Adipocyte (in vitro differentiated cells): ENCODE data around the gene TERT.
"Not testable (repeated sequence)": the region's sequence is repeated elsewhere in the genome, so short reads cannot be mapped to it uniquely, and the experiment has no call there.

Source experiments
- DNase-seq: peaks from one replicate; pipeline ENCODE4 v3.0.0-alpha.2; 2015; ENCODE audit warnings: low read depth
- H3K27me3 ChIP-seq: replicated peaks from 2 replicates; pipeline ENCODE4 v1.7.0; 2013; ENCODE audit warnings: mild to moderate bottlenecking, low read length, moderate library complexity; ENCODE audit not compliant: control insufficient read depth, insufficient read depth
- H3K36me3 ChIP-seq: 2 replicates; pipeline ENCODE4 v1.7.0; 2013; ENCODE audit warnings: low read length, mild to moderate bottlenecking, moderate library complexity; ENCODE audit not compliant: control insufficient read depth, insufficient read depth, severe bottlenecking
- H3K4me1 ChIP-seq: 2 replicates; pipeline ENCODE4 v1.7.0; 2013; ENCODE audit warnings: mild to moderate bottlenecking, low read length, moderate library complexity; ENCODE audit not compliant: control insufficient read depth, insufficient read depth
- H3K4me3 ChIP-seq: 2 replicates; pipeline ENCODE4 v1.7.0; 2013; ENCODE audit warnings: mild to moderate bottlenecking, low read length, moderate library complexity
- H3K9ac ChIP-seq: 2 replicates; pipeline ENCODE4 v1.7.0; 2013; ENCODE audit warnings: mild to moderate bottlenecking, low read length, moderate library complexity
- H3K9me3 ChIP-seq: 2 replicates; pipeline ENCODE4 v1.7.0; 2013; ENCODE audit warnings: mild to moderate bottlenecking, low read length, moderate library complexity; ENCODE audit not compliant: control insufficient read depth

TERT gene

GRCh38 chr5:1279443-1280151 lies 15.3 kb downstream of the TERT start:
- Histone ChIP-seq H3K4me1 (no peaks in the 10 kb centered on the region), H3K9ac (no peak overlapping the region), H3K4me3 (no peak overlapping the region), H3K9me3 (no peaks in the 10 kb centered on the region), H3K36me3 (no peaks in the 10 kb centered on the region), H3K27me3 (no peaks in the 10 kb centered on the region)
- no peak for DNase-seq

GRCh38 chr5:1278656-1279442 lies 16.0 kb downstream of the TERT start:
- DNase-seq = no peak
- Histone ChIP-seq H3K4me3 (no peak overlapping the region), H3K27me3 (no peaks in the 10 kb centered on the region), H3K36me3 (no peaks in the 10 kb centered on the region), H3K9ac (no peak overlapping the region), H3K4me1 (no peaks in the 10 kb centered on the region), H3K9me3 (no peaks in the 10 kb centered on the region)

GRCh38 chr5:1278216-1278615 lies 16.7 kb downstream of the TERT start:
- H3K27me3 ChIP-seq = no peaks in the 10 kb centered on the region
- no peaks in the 10 kb centered on the region for H3K36me3 ChIP-seq
- H3K9ac ChIP-seq = no peak overlapping the region
- no peak for DNase-seq
- H3K4me1 ChIP-seq = no peaks in the 10 kb centered on the region
- H3K9me3 ChIP-seq = no peaks in the 10 kb centered on the region
- H3K4me3 ChIP-seq = no peak overlapping the region

- DNase-seq = no peak
- H3K36me3 ChIP-seq = no peaks in the 10 kb centered on the region
Measured at GRCh38 chr5:1277781-1278180, 17.1 kb downstream of the TERT start.

GRCh38 chr5:1277331-1277730 lies 17.5 kb downstream of the TERT start:
- DNase-seq = no peak
- Histone ChIP-seq H3K9me3 (no peaks in the 10 kb centered on the region), H3K4me1 (no peaks in the 10 kb centered on the region), H3K4me3 (no peak overlapping the region), H3K36me3 (no peaks in the 10 kb centered on the region), H3K27me3 (no peaks in the 10 kb centered on the region), H3K9ac (no peak overlapping the region)

More at GRCh38 chr5:1277781-1278180, 17.1 kb downstream of the TERT start:
- no peaks in the 10 kb centered on the region for H3K9me3 ChIP-seq
- H3K4me3 ChIP-seq = no peak overlapping the region
- H3K4me1 ChIP-seq = no peaks in the 10 kb centered on the region
- H3K27me3 ChIP-seq = no peaks in the 10 kb centered on the region
- no peak overlapping the region for H3K9ac ChIP-seq

- no peak overlapping the region for H3K4me3 ChIP-seq
- no peak overlapping the region for H3K9ac ChIP-seq
- H3K36me3 ChIP-seq = no peaks in the 10 kb centered on the region
- no peak for DNase-seq
- H3K9me3 ChIP-seq = no peaks in the 10 kb centered on the region
- no peaks in the 10 kb centered on the region for H3K27me3 ChIP-seq
- H3K4me1 ChIP-seq = no peaks in the 10 kb centered on the region
Measured at GRCh38 chr5:1276930-1277329, 17.9 kb downstream of the TERT start.

- not testable (repeated sequence) for H3K9ac ChIP-seq, H3K4me1 ChIP-seq, H3K4me3 ChIP-seq, H3K36me3 ChIP-seq, DNase-seq, H3K9me3 ChIP-seq, H3K27me3 ChIP-seq
Measured at GRCh38 chr5:1275397-1276391, 19.2 kb downstream of the TERT start.

- Histone ChIP-seq H3K27me3 (no peaks in the 10 kb centered on the region), H3K36me3 (no peaks in the 10 kb centered on the region), H3K4me1 (no peaks in the 10 kb centered on the region), H3K9me3 (no peaks in the 10 kb centered on the region), H3K9ac (no peak overlapping the region), H3K4me3 (no peak overlapping the region)
- no peak for DNase-seq
Measured at GRCh38 chr5:1274471-1274870, 20.4 kb downstream of the TERT start.

GRCh38 chr5:1273745-1274144 lies 21.1 kb downstream of the TERT start:
- Histone ChIP-seq H3K4me1 (no peaks in the 10 kb centered on the region), H3K36me3 (no peaks in the 10 kb centered on the region), H3K27me3 (no peaks in the 10 kb centered on the region), H3K9me3 (no peaks in the 10 kb centered on the region), H3K9ac (no peak overlapping the region), H3K4me3 (no peak overlapping the region)
- no peak for DNase-seq

GRCh38 chr5:1272201-1272600 lies 22.7 kb downstream of the TERT start:
- Histone ChIP-seq H3K9me3 (no peaks in the 10 kb centered on the region), H3K9ac (no peak overlapping the region), H3K36me3 (no peaks in the 10 kb centered on the region), H3K4me3 (no peak overlapping the region), H3K4me1 (no peaks in the 10 kb centered on the region), H3K27me3 (no peaks in the 10 kb centered on the region)
- DNase-seq = no peak
